Breast epithelium (tissue), 3 donors: Measurements from ENCODE around the gene TMEM187.

Experiments
- CTCF ChIP-seq, 3 donors: fragments of 450-650 bp; IDR thresholded peaks; one replicate each; pipeline ENCODE4 v1.5.1; 2016 to 2017; ENCODE audit warnings: antibody characterized with exemption in 3 of 3, mild to moderate bottlenecking in 3 of 3, moderate library complexity in 3 of 3
- POLR2A ChIP-seq: fragments of 450-650 bp; IDR thresholded peaks from one replicate; pipeline ENCODE4 v1.6.1; 2016; ENCODE audit warnings: antibody characterized with exemption, mild to moderate bottlenecking, moderate library complexity
- POLR2AphosphoS5 ChIP-seq, 3 donors: sonication (generic); formaldehyde crosslinking; IDR thresholded peaks; one replicate each; pipeline ENCODE4 v1.6.1; 2017; ENCODE audit warnings: antibody characterized with exemption in 3 of 3

DNA sequence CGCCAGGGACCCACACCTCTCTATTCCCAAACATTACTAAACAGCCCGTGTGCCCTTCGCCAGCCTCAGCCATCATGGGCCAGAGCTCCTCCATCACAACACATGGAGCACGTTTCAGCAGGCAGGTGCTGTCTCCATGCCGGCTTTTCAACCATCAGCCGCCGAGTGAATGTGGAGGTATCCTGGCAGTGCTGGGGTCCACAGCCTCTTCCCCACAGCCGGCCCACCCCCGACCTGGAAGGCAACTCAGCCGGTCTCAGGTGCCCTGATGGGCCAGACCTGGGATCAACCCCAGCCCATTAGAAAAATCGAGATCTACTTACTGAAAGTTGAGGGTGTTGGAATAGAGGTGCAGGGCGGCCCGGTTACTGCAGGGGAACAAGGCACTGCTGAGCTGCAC is 40.8 kb upstream of the TMEM187 start:
- TF ChIP-seq CTCF (IDR thresholded peaks at IDR 0.05), result no peak
- no peak for TF ChIP-seq POLR2AphosphoS5 (IDR thresholded peaks at IDR 0.05)
- TF ChIP-seq POLR2A, result no peak
